HEK293 (cell line): Measurements from ENCODE around the gene B4GALT1.

ENCODE experiments used
- CTCF ChIA-PET: fragments of 350-600 bp; formaldehyde crosslinking; extraction: SDS; loops from one replicate; lab custom pipeline; 2021; ENCODE audit warnings: antibody characterized with exemption; lab: Yijun Ruan, JAX
- POLR2A ChIA-PET: fragments of 300-600 bp; formaldehyde crosslinking; extraction: SDS; loops from one replicate; lab custom pipeline; 2020; ENCODE audit warnings: antibody characterized with exemption, inconsistent platforms; lab: Yijun Ruan, JAX
- H3K27ac ChIP-seq: fragments of 200-500 bp; sonication (Bioruptor generic); 2 replicates; pipeline ENCODE4 v1.5.1; 2014; ENCODE audit warnings: low read depth, low read length, control low read depth, inconsistent platforms; ENCODE audit errors: extremely low read depth
- H3K36me3 ChIP-seq, 2 experiments: fragments of 200-500 bp in 1 of 2; sonication (Bioruptor generic) in 1 of 2; 1 replicate in 1 of 2; 2 replicates in 1 of 2; pipeline ENCODE4 v1.5.1; 2014 to 2017; ENCODE audit warnings: inconsistent platforms in 2 of 2, low read length in 2 of 2; ENCODE audit not compliant: control insufficient read depth in 2 of 2, insufficient read depth in 1 of 2
- H3K4me1 ChIP-seq: fragments of 200-500 bp; sonication (Bioruptor generic); 2 replicates; pipeline ENCODE4 v1.5.1; 2014; ENCODE audit warnings: mild to moderate bottlenecking, low read length, inconsistent platforms; ENCODE audit not compliant: control insufficient read depth, insufficient read depth
- H3K4me3 ChIP-seq: 2 replicates; pipeline ENCODE4 v1.5.1; 2011; ENCODE audit warnings: low read depth, mild to moderate bottlenecking, control low read depth, low read length, moderate library complexity
- H3K9me3 ChIP-seq: fragments of 200-500 bp; sonication (Bioruptor generic); 2 replicates; pipeline ENCODE4 v1.5.1; 2014; ENCODE audit warnings: low read depth, low read length, inconsistent platforms; ENCODE audit not compliant: control insufficient read depth, insufficient read depth
- AEBP2 ChIP-seq: fragments of 450-650 bp; formaldehyde crosslinking; IDR thresholded peaks from 2 replicates; pipeline ENCODE4 v1.5.1; 2016; ENCODE audit warnings: missing biosample characterization, missing genetic modification characterization, borderline replicate concordance
- GFI1B ChIP-seq: fragments of 450-650 bp; formaldehyde crosslinking; IDR thresholded peaks from 2 replicates; pipeline ENCODE4 v1.5.1; 2016; ENCODE audit warnings: missing biosample characterization, missing genetic modification characterization
- GLI4 ChIP-seq: fragments of 450-650 bp; formaldehyde crosslinking; IDR thresholded peaks from 2 replicates; pipeline ENCODE4 v1.5.1; 2016; ENCODE audit warnings: missing biosample characterization, missing genetic modification characterization
- KLF9 ChIP-seq: fragments of 450-650 bp; formaldehyde crosslinking; IDR thresholded peaks from 2 replicates; pipeline ENCODE4 v1.5.1; 2016; ENCODE audit warnings: missing biosample characterization, missing genetic modification characterization, low read depth
- SCRT2 ChIP-seq: fragments of 450-650 bp; formaldehyde crosslinking; IDR thresholded peaks from 2 replicates; pipeline ENCODE4 v1.5.1; 2016; ENCODE audit warnings: missing biosample characterization, missing genetic modification characterization
- TCF7L2 ChIP-seq: IDR thresholded peaks from 2 replicates; pipeline ENCODE4 v1.6.1; 2011; ENCODE audit warnings: low read depth, mild to moderate bottlenecking, inconsistent platforms, low read length, moderate library complexity, borderline replicate concordance
- YY2 ChIP-seq: fragments of 450-650 bp; formaldehyde crosslinking; IDR thresholded peaks from 2 replicates; pipeline ENCODE4 v1.5.1; 2016; ENCODE audit warnings: missing biosample characterization, missing genetic modification characterization
- ZBTB6 ChIP-seq: fragments of 450-650 bp; formaldehyde crosslinking; IDR thresholded peaks from 2 replicates; pipeline ENCODE4 v1.5.1; 2017; ENCODE audit warnings: missing biosample characterization, missing genetic modification characterization
- ZNF202 ChIP-seq: fragments of 450-650 bp; formaldehyde crosslinking; IDR thresholded peaks from 2 replicates; pipeline ENCODE4 v1.5.1; 2016; ENCODE audit warnings: missing biosample characterization, missing genetic modification characterization, borderline replicate concordance
- ZNF214 ChIP-seq: fragments of 450-650 bp; formaldehyde crosslinking; IDR thresholded peaks from 2 replicates; pipeline ENCODE4 v1.5.1; 2017; ENCODE audit warnings: missing biosample characterization, mild to moderate bottlenecking, missing genetic modification characterization, borderline replicate concordance
- ZNF248 ChIP-seq: fragments of 450-650 bp; formaldehyde crosslinking; IDR thresholded peaks from 2 replicates; pipeline ENCODE4 v1.5.1; 2017; ENCODE audit warnings: missing biosample characterization, missing genetic modification characterization
- ZNF26 ChIP-seq: fragments of 450-650 bp; formaldehyde crosslinking; IDR thresholded peaks from 2 replicates; pipeline ENCODE4 v1.5.1; 2016; ENCODE audit warnings: missing biosample characterization, missing genetic modification characterization
- ZNF335 ChIP-seq: fragments of 450-650 bp; formaldehyde crosslinking; conservative IDR thresholded peaks from 2 replicates; pipeline ENCODE4 v1.5.1; 2016; ENCODE audit warnings: missing biosample characterization, missing genetic modification characterization
- ZNF518A ChIP-seq: fragments of 450-650 bp; formaldehyde crosslinking; conservative IDR thresholded peaks from 2 replicates; pipeline ENCODE4 v1.5.1; 2016; ENCODE audit warnings: low read depth, missing biosample characterization, missing genetic modification characterization
- ZNF549 ChIP-seq: fragments of 450-650 bp; IDR thresholded peaks from 2 replicates; pipeline ENCODE4 v1.5.1; 2018; ENCODE audit warnings: missing biosample characterization, missing genetic modification characterization, mild to moderate bottlenecking, inconsistent platforms, moderate library complexity
- ZNF629 ChIP-seq: fragments of 450-650 bp; formaldehyde crosslinking; IDR thresholded peaks from 2 replicates; pipeline ENCODE4 v1.5.1; 2017; ENCODE audit warnings: missing biosample characterization, missing genetic modification characterization
- ZNF701 ChIP-seq: fragments of 450-650 bp; formaldehyde crosslinking; IDR thresholded peaks from 2 replicates; pipeline ENCODE4 v1.5.1; 2016; ENCODE audit warnings: missing biosample characterization, missing genetic modification characterization
- ZSCAN5A ChIP-seq: fragments of 450-650 bp; formaldehyde crosslinking; IDR thresholded peaks from 2 replicates; pipeline ENCODE4 v1.5.1; 2016; ENCODE audit warnings: missing biosample characterization, missing genetic modification characterization

The B4GALT1 gene

GRCh38 chr9:33102551-33103210 lies 64.5 kb downstream of the B4GALT1 start:
- Histone ChIP-seq H3K9me3 (no peaks in the 10 kb centered on the region), H3K27ac (no peak overlapping the region), H3K4me1 (no peaks in the 10 kb centered on the region), H3K36me3 (no peaks in the 10 kb centered on the region), H3K4me3 (no peak overlapping the region)
- POLR2A ChIA-PET: interaction anchor here (0.8 to 1.0 kb wide), 2 partner anchors 58 to 64 kb away, joined by 3 to 6 read pairs; partner anchors contain the start of gene B4GALT1
- TF ChIP-seq ZNF248 (tag by site-specific recombination) (no peak), AEBP2 (tag by site-specific recombination) (no peak), ZBTB6 (tag by site-specific recombination) (no peak), YY2 (tag by site-specific recombination) (no peak), GLI4 (tag by site-specific recombination) (no peak), ZNF629 (tag by site-specific recombination) (no peak), ZNF701 (no peak)
- CTCF ChIA-PET: interaction anchor here (1.1 kb wide), 1 partner anchor 68 kb away, joined by 3 read pairs; no protein-coding TSS in a partner anchor

GRCh38 chr9:33101104-33101951 lies 65.8 kb downstream of the B4GALT1 start:
- H3K4me1 ChIP-seq: no peaks in the 10 kb centered on the region
- POLR2A ChIA-PET: no interaction called here
- TF ChIP-seq GFI1B (tag by site-specific recombination) (no peak), ZNF26 (no peak), ZNF335 (tag by site-specific recombination) (no peak), ZNF549 (tag by site-specific recombination) (no peak), KLF9 (tag by site-specific recombination) (no peak), ZNF202 (tag by site-specific recombination) (no peak), ZNF214 (tag by site-specific recombination) (no peak)
- TF ChIP-seq, all 188 proteins: peak for 0
- no peaks in the 10 kb centered on the region for H3K36me3 ChIP-seq
- H3K4me3 ChIP-seq: no peak overlapping the region
- CTCF ChIA-PET: interaction anchor here (0.6 to 0.7 kb wide), 2 partner anchors 26 to 39 kb away, joined by 3 to 5 read pairs; no protein-coding TSS in a partner anchor
- H3K9me3 ChIP-seq: no peaks in the 10 kb centered on the region
- no peak overlapping the region for H3K27ac ChIP-seq

GRCh38 chr9:33099754-33100153 lies 67.4 kb downstream of the B4GALT1 start:
- Histone ChIP-seq H3K27ac (no peak overlapping the region), H3K36me3 (no peaks in the 10 kb centered on the region), H3K9me3 (no peaks in the 10 kb centered on the region), H3K4me3 (no peak overlapping the region), H3K4me1 (no peaks in the 10 kb centered on the region)
- ChIA-PET CTCF (interaction anchor here (0.5 to 0.6 kb wide), 3 partner anchors 12 to 164 kb away, joined by 3 to 4 read pairs (median 3); no protein-coding TSS in a partner anchor), POLR2A (interaction anchor here (1.3 kb wide), 1 partner anchor 67 kb away, joined by 4 read pairs; the partner anchor contains the start of gene B4GALT1)
- TF ChIP-seq TCF7L2 (no peak), ZNF518A (tag by site-specific recombination) (no peak), SCRT2 (tag by site-specific recombination) (no peak), ZSCAN5A (no peak)
